Ovary (tissue), 3 donors: ENCODE measurements around the gene SLC38A3.

Source experiments
- CTCF ChIP-seq, 3 donors: fragments of 450-650 bp in 2 of 3; fragments of 200-600 bp in 1 of 3; IDR thresholded peaks; one replicate each; pipeline versions ENCODE4 v1.5.1 to v1.8.0; 2016 to 2022; ENCODE audit warnings: antibody characterized with exemption in 3 of 3, mild to moderate bottlenecking in 1 of 3
- POLR2A ChIP-seq: fragments of 450-650 bp; IDR thresholded peaks from one replicate; pipeline ENCODE4 v1.6.1; 2017; ENCODE audit warnings: antibody characterized with exemption, mild to moderate bottlenecking, moderate library complexity
- donor health status: DM: no; HTN: no; CAD: no.

DNA sequence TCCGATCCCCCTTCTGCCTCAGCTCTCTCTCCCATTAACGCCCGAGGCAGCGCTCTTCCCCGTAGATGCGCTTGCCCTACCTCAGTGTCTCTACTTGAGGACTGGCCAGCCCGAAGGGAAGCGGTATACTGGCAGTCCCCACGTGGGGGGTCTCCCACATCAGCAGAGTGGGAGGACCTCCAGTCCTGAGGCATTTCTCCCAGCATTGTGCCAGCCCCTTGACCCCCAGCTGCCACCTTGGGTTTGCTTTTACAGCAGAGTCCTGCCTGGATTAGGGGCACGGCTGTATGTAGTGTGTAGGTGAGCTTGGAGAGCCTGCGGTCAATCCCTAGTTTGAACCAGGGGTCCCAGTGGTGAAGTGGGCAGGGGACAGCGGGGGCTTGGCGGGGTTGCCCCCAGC lies 49.2 kb upstream of the SLC38A3 start:
- TF ChIP-seq CTCF (IDR thresholded peaks at IDR 0.05) (no peak), POLR2A (no peak)
